Activated B cell treated with CpG ODN at 0.5 μM for 24 hours (primary cell): Measurements from ENCODE around the gene EXOC3. TPM values are rescaled to one million over a fixed set of nuclear protein-coding genes. Genes with fewer than 3 reads are reported as not detected.
"Not testable (repeated sequence)": the region's sequence is repeated elsewhere in the genome, so short reads cannot be mapped to it uniquely, and the experiment has no call there.

Source experiments
- ATAC-seq: fragments of 200-7000 bp; cut with Tn5 transposase; one replicate; pipeline ENCODE4 v1.10.0; 2021; ENCODE audit warnings: low read depth, mild to moderate bottlenecking, moderate library complexity
- CTCF ChIA-PET: fragments of 350-600 bp; sonication (Branson Sonifier 250); formaldehyde crosslinking; loops from one replicate; lab custom pipeline; 2021; ENCODE audit warnings: antibody characterized with exemption; lab: Charles Lee
- POLR2A ChIA-PET: fragments of 350-600 bp; sonication (Branson Sonifier 250); formaldehyde crosslinking; loops from one replicate; lab custom pipeline; 2021; ENCODE audit warnings: antibody characterized with exemption; lab: Charles Lee
- DNase-seq: peaks from one replicate; pipeline ENCODE4 v3.0.0; 2022
- H3K27ac Mint-ChIP-seq: one replicate; pipeline ENCODE4 v1.8.0; 2020; ENCODE audit warnings: mixed read lengths
- H3K27me3 Mint-ChIP-seq: one replicate; pipeline ENCODE4 v1.8.0; 2021; ENCODE audit warnings: mixed read lengths
- H3K36me3 Mint-ChIP-seq: one replicate; pipeline ENCODE4 v1.8.0; 2021; ENCODE audit warnings: low read depth, mixed read lengths
- H3K4me1 Mint-ChIP-seq: one replicate; pipeline ENCODE4 v1.8.0; 2021; ENCODE audit warnings: mixed read lengths
- H3K4me3 Mint-ChIP-seq: one replicate; pipeline ENCODE4 v1.8.0; 2020; ENCODE audit warnings: mild to moderate bottlenecking, mixed read lengths
- H3K9me3 Mint-ChIP-seq: one replicate; pipeline ENCODE4 v1.8.0; 2020; ENCODE audit warnings: mixed read lengths
- intact Hi-C: fragments of 100-400 bp; cut with micrococcal nuclease; formaldehyde crosslinking; loops from one replicate; pipeline ENCODE4 v1.15.1; 2024
- total RNA-seq: library from RNA; stranded (reverse); gene quantifications from 2 replicates; pipeline ENCODE4 v1.2.3, GENCODE V29; 2022
- TF ChIP-seq, protein P1 (sequence below): fragments of 200-600 bp; IDR thresholded peaks from one replicate; pipeline ENCODE4 v1.8.0; 2022; ENCODE audit warnings: antibody characterized with exemption, mild to moderate bottlenecking

Gene EXOC3
- total RNA-seq, 1 donor from 2014 or later = 79.6 TPM

DNA sequence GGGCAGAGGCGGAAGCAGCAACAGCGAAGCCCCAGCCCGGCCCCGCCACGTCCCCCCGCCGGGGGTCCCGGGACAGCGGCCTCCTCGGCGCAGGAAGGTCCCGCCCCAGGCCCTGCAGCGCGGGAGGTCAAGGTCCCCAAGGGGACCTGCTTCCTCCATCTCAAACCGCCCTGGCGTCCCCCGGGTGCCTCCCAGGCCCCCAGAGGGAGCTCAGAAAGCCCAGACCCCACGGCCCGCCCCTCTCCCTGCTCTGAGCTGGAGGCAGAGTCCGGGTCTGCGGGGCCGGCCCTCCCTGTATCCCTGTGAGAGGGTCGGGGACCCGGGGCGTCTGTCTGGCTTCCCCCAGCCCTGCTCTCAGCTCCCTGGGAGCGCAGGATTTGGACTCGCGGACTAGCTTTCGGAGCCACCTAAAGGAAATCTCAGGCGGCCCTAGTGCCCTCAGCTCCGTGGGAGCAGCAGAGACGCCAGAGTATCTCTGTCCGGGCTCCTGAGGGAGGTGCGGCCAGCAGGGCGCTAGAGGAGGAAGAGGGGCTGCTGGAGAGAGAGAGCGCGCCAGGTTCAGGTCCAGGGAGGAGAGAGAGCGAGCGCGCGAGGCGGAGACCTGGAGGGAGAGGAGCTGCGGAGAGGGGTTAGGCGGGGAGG, 30.7 kb downstream of the EXOC3 start:
- TF ChIP-seq, protein P1, sequence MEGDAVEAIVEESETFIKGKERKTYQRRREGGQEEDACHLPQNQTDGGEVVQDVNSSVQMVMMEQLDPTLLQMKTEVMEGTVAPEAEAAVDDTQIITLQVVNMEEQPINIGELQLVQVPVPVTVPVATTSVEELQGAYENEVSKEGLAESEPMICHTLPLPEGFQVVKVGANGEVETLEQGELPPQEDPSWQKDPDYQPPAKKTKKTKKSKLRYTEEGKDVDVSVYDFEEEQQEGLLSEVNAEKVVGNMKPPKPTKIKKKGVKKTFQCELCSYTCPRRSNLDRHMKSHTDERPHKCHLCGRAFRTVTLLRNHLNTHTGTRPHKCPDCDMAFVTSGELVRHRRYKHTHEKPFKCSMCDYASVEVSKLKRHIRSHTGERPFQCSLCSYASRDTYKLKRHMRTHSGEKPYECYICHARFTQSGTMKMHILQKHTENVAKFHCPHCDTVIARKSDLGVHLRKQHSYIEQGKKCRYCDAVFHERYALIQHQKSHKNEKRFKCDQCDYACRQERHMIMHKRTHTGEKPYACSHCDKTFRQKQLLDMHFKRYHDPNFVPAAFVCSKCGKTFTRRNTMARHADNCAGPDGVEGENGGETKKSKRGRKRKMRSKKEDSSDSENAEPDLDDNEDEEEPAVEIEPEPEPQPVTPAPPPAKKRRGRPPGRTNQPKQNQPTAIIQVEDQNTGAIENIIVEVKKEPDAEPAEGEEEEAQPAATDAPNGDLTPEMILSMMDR = no peak
- peak overlapping the region; percentile 86 for H3K4me3 Mint-ChIP-seq
- DNase-seq (peak; percentile 54), ATAC-seq (peak; percentile 20)
- no peak overlapping the region for H3K27ac Mint-ChIP-seq
- H3K36me3 Mint-ChIP-seq = no peaks in the 10 kb centered on the region
- peaks cover 21% of the 10 kb centered on the region for H3K27me3 Mint-ChIP-seq
- intact Hi-C loops = loop anchor here (1.0 to 2.0 kb wide), 2 partner anchors 71 to 139 kb away; partner anchors contain the start of gene CEP72
- CTCF ChIA-PET = interaction anchor here (1.8 to 2.0 kb wide), 2 partner anchors 27 to 157 kb away, joined by 5 to 9 read pairs; no protein-coding TSS in a partner anchor
- no peaks in the 10 kb centered on the region for H3K9me3 Mint-ChIP-seq
- POLR2A ChIA-PET = interaction anchor here (0.6 to 1.4 kb wide), 7 partner anchors 9 to 169 kb away, joined by 3 to 9 read pairs (median 5); no protein-coding TSS in a partner anchor
- peaks cover 31% of the 10 kb centered on the region for H3K4me1 Mint-ChIP-seq

DNA sequence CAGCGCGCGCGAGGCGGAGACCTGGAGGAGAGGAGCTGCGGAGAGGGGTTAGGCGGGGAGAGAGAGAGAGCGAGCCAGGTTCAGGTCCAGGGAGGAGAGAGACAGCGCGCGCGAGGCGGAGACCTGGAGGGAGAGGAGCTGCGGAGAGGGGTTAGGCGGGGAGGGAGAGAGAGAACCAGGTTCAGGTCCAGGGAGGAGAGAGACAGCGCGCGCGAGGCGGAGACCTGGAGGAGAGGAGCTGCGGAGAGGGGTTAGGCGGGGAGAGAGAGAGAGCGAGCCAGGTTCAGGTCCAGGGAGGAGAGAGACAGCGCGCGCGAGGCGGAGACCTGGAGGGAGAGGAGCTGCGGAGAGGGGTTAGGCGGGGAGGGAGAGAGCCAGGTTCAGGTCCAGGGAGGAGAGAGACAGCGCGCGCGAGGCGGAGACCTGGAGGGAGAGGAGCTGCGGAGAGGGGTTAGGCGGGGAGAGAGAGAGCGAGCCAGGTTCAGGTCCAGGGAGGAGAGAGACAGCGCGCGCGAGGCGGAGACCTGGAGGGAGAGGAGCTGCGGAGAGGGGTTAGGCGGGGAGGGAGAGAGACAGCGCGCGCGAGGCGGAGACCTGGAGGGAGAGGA, 31.4 kb downstream of the EXOC3 start:
- POLR2A ChIA-PET = interaction anchor here (0.6 to 1.4 kb wide), 6 partner anchors 18 to 169 kb away, joined by 3 to 9 read pairs (median 4); no protein-coding TSS in a partner anchor

DNA sequence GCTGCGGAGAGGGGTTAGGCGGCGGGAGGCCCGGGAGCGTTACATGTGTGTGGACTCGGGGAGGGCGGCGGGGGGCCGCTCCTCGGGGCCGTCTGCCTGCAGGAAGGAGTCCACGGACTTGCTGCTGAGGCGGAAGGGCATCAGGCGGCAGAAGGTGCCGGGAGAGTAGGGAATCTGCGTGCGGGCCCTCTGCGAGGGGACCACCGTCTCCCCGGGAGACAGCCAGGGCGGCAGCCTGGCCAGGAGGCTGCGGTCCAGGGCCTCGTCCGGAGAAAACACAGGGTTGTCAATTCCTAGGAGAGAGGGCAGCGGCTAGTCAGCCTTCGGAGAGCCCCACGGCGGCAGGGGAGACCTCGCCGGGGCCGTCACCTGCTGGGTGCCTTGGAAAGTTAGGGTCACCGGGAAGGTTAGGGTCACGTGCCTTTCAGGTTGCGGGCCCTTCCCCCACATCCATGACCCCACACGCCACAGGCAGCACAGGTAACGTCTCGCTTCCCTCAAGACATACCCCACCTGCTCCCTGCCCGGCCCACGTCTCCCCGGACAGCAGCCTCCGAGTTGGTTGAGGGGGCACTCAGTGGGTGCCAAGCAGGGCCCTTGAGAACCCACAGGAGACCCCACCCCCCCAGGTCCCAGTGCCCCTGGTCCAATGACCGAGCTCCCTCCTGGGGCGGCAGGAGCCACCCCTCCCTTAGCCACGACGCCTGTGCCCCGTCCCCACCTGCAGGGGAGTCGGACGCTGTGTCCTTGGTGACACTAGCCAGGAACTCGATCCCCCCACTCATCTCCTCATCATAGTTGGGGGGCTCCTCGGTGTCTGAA, 32.1 kb downstream of the EXOC3 start:
- no peak overlapping the region for H3K27ac Mint-ChIP-seq
- ChIA-PET POLR2A (interaction anchor here (0.7 kb wide), 1 partner anchor 47 kb away, joined by 3 read pairs; no protein-coding TSS in a partner anchor), CTCF (no interaction called here)
- DNase-seq (no peak), ATAC-seq (no peak)
- intact Hi-C loops = no loop called here
- TF ChIP-seq, protein P1 = no peak
- peaks cover 23% of the 10 kb centered on the region for H3K27me3 Mint-ChIP-seq
- H3K4me1 Mint-ChIP-seq = peaks cover 28% of the 10 kb centered on the region
- no peaks in the 10 kb centered on the region for H3K36me3 Mint-ChIP-seq
- H3K9me3 Mint-ChIP-seq = no peaks in the 10 kb centered on the region
- H3K4me3 Mint-ChIP-seq = peak overlapping the region; percentile 65

More for the DNA sequence above, 31.4 kb downstream of the EXOC3 start:
- intact Hi-C loops, ATAC-seq, H3K27ac Mint-ChIP-seq, H3K9me3 Mint-ChIP-seq, H3K36me3 Mint-ChIP-seq: not testable (repeated sequence)
- CTCF ChIA-PET = interaction anchor here (1.8 kb wide), 1 partner anchor 157 kb away, joined by 5 read pairs; no protein-coding TSS in a partner anchor
- DNase-seq = peak; percentile 18
- H3K4me3 Mint-ChIP-seq = peak overlapping the region; percentile 86
- H3K27me3 Mint-ChIP-seq = peaks cover 21% of the 10 kb centered on the region
- H3K4me1 Mint-ChIP-seq = peaks cover 31% of the 10 kb centered on the region

DNA sequence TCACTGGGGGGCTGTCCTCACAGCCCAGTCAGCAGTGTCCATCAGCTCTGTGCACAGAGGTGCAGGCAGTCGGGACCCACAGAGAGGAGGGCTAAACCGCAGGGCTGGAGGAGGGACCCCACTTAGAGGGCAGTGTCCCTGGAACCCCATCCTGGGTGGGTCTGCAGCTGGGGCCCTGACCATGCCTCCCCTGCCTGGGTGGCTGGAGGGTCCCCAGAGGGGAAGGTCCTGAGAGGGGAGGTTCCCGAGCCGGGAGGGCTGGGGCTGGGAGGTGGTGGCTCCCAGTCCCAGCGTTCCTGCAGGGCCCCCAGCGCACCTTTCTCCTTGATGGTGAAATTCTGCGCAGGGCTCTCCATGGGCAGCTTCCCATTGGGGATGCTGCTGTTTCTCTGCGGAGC, 32.7 kb downstream of the EXOC3 start:
- intact Hi-C loops = no loop called here
- H3K36me3 Mint-ChIP-seq = no peaks in the 10 kb centered on the region
- H3K4me1 Mint-ChIP-seq = peaks cover 22% of the 10 kb centered on the region
- DNase-seq = no peak
- no peak for ATAC-seq
- peaks cover 24% of the 10 kb centered on the region for H3K27me3 Mint-ChIP-seq
- POLR2A ChIA-PET = no interaction called here
- no peaks in the 10 kb centered on the region for H3K9me3 Mint-ChIP-seq
- H3K27ac Mint-ChIP-seq = no peak overlapping the region
- TF ChIP-seq, protein P1 = no peak
- peak overlapping the region; percentile 24 for H3K4me3 Mint-ChIP-seq
- CTCF ChIA-PET = no interaction called here

DNA sequence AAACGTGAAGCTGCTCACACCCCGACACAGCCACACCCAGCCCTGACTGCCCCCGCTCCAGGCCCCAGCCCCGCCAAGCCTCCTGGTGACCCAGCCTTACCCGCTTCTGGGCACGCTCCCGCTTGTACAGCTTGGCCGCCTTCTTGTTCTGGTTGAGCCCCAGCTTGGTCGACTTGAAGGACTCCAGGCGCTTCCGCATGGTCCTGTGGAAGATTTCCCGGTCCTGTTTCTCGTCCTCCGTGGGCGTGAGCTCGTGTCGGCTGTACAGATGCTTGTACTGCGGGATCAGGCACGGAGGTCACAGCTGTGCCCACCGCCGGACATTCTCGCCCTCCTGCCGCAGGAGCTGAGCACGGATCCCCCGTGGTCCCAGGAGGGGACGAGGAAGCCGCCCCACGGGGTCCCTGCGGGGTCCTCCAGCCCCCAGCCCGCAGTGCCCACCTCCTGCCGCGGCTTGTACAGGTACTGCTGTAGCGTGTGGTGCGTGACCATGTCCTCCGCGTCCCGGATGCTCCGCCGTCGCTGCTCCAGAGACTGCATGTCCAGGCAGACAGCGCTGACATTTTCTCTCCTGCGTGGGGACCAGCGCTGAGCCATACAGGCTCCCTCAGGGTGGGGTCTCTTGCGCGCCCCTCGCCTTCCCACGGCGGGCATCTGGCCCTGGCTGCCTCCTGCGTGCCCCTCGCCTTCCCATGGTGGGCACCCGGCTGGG, 33.3 kb downstream of the EXOC3 start:
- Mint-ChIP-seq H3K27me3 (peaks cover 24% of the 10 kb centered on the region), H3K4me3 (no peak overlapping the region), H3K27ac (no peak overlapping the region), H3K9me3 (no peaks in the 10 kb centered on the region), H3K4me1 (peaks cover 16% of the 10 kb centered on the region), H3K36me3 (no peaks in the 10 kb centered on the region)
- POLR2A ChIA-PET = no interaction called here
- intact Hi-C loops = no loop called here
- CTCF ChIA-PET = no interaction called here
- no peak for DNase-seq
- TF ChIP-seq, protein P1 = no peak
- no peak for ATAC-seq
